HG02870 (cell line): ENCODE data around the gene PHACTR3.

Experiments
- ATAC-seq: cut with Tn5 transposase; IDR thresholded peaks from one replicate; pipeline ENCODE4 v1.9.1; 2021; ENCODE audit warnings: mild to moderate bottlenecking, moderate library complexity; ENCODE audit not compliant: unreplicated experiment

PHACTR3 gene

DNA sequence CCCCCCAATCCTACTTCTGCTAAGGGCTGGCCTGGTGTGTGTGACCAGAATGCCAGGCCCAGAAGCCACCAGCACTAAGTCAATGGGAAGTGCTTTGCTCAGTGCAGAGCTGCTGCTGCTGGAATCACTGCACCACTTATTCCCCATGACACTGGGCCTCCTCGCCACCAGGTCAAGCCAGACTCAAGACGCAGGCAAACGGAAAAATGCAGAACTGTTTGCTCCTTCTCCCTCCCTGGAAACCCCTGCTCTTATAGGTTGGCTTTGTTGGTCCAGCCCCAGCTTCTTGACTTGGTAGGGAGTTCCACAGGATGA is 121.9 kb downstream of the PHACTR3 start:
- ATAC-seq, result no peak

- ATAC-seq, result no peak
These were observed 124.5 kb downstream of the PHACTR3 start for GRCh38 chr20:59728722-59729430.

GRCh38 chr20:59729506-59729905 is 125.2 kb downstream of the PHACTR3 start:
- no peak for ATAC-seq

- ATAC-seq, result no peak
These were observed 126.4 kb downstream of the PHACTR3 start for GRCh38 chr20:59730722-59731121.

GRCh38 chr20:59731376-59731775 is 127.0 kb downstream of the PHACTR3 start:
- ATAC-seq, result no peak

GRCh38 chr20:59733351-59733750 is 129.0 kb downstream of the PHACTR3 start:
- ATAC-seq, result no peak

- ATAC-seq, result no peak
These were observed 131.1 kb downstream of the PHACTR3 start for GRCh38 chr20:59735486-59735885.

DNA sequence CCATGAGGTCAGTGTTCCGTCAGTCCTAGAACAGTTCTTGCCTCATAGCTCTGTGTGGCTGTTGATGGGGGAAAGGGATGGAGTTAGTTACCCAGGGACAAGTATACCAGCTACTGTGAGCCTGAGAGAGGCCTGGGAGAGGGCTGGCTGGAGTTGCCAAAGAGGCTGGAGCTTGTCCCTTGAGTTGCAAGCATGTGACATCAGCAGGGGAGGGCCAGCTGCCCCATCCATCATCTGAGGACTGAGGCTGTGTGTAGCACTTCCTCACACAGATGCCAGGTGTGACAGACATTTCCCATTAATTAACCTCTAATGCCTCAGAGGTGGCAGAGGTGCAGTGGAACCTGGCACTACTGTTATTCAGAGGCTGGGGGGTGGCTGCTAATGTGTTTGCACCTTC is 131.6 kb downstream of the PHACTR3 start:
- no peak for ATAC-seq

DNA sequence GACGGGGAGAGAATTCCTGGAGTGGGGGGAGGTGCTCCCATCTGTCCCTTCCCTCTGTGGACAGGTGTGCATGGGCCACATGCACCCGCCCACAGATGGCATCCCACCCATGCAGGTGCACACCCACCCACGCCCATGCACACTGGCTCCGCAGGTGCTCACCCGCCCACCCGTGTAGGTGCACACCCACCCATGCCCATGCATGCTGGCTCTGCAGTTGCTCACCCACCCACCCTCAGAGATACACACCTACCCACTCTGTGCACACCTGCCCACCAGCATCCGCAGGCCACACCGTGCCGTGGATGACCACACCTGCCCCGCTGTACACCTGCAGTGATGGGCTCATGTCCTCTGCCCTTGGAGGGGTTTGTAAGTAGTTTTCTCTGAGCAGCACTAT is 132.0 kb downstream of the PHACTR3 start:
- ATAC-seq, result no peak

GRCh38 chr20:59737073-59737666 is 132.8 kb downstream of the PHACTR3 start:
- no peak for ATAC-seq

DNA sequence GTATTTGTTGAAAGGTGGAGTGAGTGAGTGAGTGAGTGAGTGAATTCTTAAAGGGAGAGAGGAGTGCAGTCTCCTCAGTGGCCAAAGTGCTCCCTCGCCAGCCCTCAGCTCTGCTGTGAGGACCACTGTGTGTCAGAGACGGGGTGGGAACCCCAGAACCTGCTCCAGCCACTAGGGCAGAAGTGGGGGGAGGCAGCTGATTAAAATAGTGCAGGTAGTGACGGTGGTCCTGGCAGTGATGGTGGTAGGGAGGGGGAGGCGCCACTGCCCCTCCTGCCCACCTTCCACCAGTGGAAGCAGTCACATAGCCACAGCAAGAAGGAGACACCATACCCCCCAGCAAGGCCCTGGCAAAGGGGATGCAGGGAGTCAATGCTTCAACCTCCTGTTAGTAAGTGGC is 133.5 kb downstream of the PHACTR3 start:
- no peak for ATAC-seq

DNA sequence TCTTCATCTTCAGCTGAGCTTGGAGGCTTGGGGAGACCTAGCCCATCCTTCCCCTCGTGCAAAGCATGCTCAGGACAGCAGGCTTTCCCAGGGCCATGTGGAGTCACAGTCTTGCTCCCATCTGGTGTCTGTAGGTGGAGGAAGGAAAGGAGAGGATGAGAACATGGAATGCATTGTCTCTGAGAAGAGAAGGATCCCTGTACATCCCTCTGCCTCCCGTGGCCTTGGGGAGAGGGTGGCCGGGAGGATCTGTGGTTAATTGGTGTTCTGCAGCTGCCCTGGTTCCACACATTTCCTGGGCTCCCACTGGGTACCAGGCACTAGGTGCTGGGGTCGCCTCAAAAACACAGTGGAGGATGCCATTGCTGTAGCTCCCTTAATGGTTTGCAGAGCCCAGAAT is 134.5 kb downstream of the PHACTR3 start:
- no peak for ATAC-seq

GRCh38 chr20:59740621-59741020 is 136.3 kb downstream of the PHACTR3 start:
- no peak for ATAC-seq

- no peak for ATAC-seq
These were observed 136.7 kb downstream of the PHACTR3 start for GRCh38 chr20:59741073-59741472.

DNA sequence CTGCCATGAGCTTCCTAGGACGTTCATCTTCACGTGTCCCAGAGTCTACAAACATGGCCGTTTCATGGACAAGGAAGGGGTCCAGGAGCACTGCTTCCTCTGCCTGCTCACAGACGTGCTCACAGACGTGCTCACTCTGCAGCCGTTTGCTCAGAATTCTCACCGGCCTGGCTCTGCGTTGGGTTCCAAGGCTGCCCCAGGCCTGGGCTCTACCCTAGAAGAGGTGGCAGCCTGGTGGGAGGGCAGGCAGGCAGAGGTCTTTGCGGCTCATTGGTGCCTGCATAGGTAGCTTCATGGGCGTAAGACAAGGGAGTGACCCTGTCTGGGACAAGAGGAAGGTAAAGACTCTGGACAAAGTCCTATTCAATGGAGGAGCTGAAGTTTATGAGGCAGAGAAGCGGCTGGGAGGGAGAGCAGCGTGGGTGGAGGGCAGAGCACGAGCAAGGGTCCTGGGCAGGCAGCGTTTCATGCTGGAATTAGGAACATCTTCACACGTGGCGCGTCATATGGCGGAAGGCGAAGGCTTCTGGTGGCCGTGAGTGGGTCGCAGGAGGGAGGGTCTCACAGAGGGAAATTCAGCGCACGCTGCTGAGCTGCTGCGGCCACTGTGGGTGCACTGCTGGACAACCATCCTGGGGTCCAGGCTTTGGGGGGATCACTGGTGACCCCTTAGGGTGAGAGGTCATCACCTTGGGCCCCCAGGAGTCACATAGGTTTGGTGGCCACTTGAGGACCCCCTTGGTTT is 138.2 kb downstream of the PHACTR3 start:
- ATAC-seq, result no peak

GRCh38 chr20:59743308-59743707 is 139.0 kb downstream of the PHACTR3 start:
- ATAC-seq, result no peak

DNA sequence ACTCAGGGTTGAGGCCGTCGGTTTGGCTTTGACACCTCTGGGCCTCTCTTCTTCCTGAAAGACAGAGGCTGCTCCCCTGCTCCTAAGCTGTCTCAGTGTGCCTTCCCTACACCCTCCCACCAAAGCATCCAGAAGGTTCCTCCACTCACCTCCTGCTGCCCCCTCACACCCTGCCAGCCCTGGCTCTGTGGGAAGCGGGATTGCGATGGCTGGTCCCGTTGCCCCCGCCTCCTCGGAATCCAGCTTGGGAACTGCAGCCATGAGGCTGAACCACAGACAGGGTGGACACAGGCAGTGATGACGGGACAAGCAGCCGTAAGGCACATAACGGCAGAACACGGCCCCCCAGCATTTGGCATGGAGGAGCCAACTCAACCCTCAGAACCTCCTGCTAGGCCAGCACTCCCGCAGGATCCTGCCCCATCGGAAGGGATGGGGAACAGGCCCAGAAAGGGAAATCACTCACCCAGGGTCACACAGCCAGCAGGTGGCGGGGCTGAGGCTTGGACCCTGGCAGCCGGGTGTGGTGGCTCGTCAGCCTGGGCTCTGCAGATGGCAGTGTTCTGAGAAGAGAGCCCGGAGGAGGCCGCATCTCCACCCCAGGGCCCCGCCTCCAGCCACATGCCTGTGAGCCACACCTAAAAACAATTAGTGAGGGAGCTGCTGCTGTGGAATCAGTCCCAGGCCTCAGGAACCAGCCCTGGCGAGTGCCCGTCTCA is 139.6 kb downstream of the PHACTR3 start:
- no peak for ATAC-seq

- no peak for ATAC-seq
These were observed 140.4 kb downstream of the PHACTR3 start for GRCh38 chr20:59744756-59745155.

- no peak for ATAC-seq
These were observed 140.9 kb downstream of the PHACTR3 start for GRCh38 chr20:59745201-59745600.

DNA sequence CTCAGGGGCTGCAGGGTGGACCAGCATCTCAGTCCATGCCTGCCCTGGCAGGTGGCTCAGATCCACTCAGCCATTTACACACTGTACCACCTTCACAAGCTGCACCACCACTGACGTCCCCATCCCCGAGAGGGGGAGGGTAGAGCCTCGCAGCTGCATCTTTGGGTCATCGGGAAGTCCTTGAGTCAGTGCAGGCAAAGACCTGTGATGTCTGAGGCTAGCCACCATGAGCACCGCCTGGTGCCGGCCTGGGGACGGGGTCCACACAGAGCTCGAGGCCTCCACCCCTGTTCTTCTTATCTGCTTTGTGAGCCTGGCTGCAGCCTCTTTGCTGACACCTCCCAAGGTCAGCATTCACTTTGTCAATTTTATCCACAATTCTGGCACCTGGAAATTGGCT is 141.4 kb downstream of the PHACTR3 start:
- no peak for ATAC-seq

DNA sequence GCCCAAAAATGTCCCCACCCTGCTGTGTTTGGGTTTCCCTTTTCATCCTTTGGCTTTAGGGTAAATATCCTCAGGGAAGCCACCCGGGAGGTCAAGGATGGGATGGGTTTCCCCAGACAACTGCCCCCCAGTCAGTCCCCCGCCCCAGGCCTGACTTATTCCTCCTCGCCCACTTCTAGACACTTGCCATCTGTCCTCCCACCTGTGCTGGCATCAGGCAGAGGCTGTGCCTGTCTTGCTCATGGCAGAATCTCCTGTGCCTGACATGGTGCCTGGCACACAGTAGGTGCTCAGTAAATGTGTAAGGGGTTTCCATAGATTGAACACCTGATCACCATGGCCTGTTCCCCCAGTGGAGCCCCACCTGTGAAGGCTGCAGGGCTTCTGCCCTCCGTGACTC is 141.8 kb downstream of the PHACTR3 start:
- ATAC-seq, result no peak
